Measurements from ENCODE around the gene SESTD1.

The SESTD1 gene, protein sequence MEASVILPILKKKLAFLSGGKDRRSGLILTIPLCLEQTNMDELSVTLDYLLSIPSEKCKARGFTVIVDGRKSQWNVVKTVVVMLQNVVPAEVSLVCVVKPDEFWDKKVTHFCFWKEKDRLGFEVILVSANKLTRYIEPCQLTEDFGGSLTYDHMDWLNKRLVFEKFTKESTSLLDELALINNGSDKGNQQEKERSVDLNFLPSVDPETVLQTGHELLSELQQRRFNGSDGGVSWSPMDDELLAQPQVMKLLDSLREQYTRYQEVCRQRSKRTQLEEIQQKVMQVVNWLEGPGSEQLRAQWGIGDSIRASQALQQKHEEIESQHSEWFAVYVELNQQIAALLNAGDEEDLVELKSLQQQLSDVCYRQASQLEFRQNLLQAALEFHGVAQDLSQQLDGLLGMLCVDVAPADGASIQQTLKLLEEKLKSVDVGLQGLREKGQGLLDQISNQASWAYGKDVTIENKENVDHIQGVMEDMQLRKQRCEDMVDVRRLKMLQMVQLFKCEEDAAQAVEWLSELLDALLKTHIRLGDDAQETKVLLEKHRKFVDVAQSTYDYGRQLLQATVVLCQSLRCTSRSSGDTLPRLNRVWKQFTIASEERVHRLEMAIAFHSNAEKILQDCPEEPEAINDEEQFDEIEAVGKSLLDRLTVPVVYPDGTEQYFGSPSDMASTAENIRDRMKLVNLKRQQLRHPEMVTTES

GRCh38 chr2:179264368-179265081 is at the start of gene SESTD1:
SESTD1 (minus strand) TSS chr2:179264832; CDS start chr2:179191841, 72,991 bp downstream.
- peak in 1 of 2 donors; percentile 15 for DNase-seq (ENCODE audit: low read depth in 2 of 2)

- DNase-seq (ENCODE audit: low read depth in 2 of 2) = no peak
Measured at GRCh38 chr2:179313057-179313456, 48.4 kb upstream of the SESTD1 start.

DNA sequence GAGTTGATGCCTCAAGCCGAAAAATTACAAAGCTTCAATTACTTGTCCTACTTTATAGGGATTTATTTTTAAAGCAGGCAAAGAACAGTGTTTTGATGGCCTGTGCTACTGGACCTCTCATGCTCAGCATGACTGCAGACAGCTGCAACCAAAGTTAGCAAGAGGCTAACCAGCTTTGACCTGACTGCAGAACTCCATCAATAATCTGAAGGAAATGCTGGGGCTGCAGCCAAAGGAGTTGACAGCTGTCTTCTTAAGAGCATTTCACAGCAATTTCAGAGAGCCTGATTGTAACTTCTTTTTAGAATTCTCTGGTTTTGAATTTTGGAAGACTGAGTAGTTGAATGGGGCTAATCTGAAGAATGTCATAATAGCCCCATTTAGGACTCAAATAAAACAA is 46.5 kb upstream of the SESTD1 start:
- no peak for DNase-seq (ENCODE audit: low read depth in 2 of 2)

DNA sequence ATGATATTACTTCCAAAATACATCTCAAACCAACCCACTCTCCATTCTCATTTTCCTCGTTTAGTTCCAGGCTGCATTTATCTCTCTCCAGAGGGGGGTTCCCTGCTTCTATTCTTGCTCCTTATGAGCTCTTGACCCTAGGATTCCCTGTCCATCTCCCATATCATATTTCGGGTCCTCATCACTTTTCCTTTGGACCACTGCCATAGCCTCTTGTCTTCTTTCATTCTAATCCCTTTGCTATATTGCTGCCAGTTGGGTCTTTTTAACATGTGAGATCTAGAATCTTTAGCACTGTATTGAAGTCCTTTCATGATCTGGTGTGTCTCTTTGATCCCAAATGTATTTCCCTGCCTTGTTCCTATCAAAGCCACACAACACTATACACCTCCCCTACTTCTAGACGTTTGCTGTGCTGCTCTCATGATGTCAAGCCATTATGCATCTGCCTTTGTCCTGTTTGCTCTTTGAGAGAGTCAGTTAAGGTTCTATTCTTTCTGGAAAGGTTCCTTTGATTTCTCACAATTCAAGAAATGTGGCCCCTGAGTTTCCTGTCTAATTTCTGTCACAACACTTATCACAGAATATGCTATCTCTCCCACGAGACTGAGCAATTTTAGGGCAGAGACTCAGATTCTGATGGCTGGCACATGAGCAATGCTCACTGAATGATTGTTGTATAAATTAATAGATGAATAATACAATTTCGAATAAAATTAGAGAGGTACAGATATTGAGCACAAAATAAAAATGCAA is 43.2 kb upstream of the SESTD1 start:
- DNase-seq (ENCODE audit: low read depth in 2 of 2) = no peak

DNA sequence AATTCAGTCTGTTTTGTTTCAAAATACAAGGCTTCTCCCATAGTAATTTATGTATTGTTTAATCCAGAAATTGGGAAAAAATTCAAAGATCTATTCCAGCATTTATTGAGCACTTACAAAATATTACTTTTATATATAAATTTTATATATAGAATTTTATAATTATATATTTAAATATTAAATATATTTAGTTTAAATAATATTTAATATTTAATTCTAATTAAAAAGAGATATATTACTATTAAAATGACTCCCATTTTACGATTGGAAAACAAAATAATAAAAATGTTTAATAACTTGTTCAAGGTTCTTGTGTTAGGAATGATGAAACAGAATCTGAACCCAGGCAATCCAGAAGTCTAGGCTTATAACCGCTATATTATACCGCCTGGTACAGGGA is 40.5 kb upstream of the SESTD1 start:
- DNase-seq (ENCODE audit: low read depth in 2 of 2) = no peak

- no peak for DNase-seq (ENCODE audit: low read depth in 2 of 2)
Measured at GRCh38 chr2:179304424-179304823, 39.8 kb upstream of the SESTD1 start.

DNA sequence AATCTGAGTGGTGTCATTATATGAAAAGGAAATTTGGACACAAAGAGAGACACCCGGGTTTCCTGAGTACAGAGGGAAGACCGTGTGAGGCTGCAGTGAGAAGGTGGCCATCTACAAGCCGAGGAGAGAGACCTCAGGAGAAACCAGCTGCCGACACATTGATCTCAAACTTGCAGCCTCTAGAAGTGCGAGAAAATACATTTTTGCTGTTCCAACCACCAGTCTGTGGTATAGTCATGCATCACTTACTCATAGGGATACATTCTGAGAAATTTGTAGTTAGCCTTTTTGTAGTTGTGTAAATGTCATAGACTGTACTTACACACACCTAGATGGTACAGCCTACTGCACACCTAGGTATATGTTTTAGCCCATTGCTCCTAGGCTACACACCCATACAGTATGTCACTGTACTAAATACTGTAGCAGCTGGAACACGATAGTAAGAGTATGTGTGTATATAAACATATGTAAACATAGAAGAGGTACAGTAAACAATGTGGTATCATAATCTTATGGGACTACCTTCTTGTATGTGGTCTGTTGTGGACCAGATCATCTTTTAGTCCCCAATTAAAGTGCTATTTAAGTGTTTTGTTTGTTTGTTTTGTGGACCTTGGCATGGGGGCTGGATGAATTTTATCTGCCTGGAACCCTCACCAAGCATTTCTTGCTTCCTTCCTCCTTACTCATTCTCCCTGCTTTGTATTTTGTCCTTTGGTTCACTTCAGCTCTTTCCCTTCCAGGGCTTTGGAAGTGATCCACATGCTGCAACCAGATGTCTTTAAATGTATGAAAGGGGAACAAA is 38.3 kb upstream of the SESTD1 start:
- no peak for DNase-seq (ENCODE audit: low read depth in 2 of 2)

DNA sequence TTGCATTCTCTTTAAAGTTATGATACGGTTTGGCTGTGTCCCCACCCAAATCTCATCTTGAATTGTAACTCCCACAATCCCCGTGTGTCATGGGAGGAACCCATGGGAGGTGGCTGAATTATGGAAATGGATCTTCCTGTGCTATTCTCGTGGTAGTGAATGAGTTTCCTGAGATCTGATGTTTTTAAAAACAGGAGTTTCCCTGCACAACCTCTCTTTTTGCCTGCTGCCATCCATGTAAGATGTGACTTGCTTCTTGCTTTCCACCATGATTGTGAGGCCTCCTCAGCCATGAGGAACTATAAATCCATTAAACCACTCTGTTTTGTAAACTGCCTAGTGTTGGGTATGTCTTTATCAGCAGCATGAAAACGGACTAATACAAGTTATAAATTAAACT is 37.5 kb upstream of the SESTD1 start:
- no peak for DNase-seq (ENCODE audit: low read depth in 2 of 2)

GRCh38 chr2:179298666-179299065 is 34.0 kb upstream of the SESTD1 start:
- DNase-seq (ENCODE audit: low read depth in 2 of 2) = no peak

GRCh38 chr2:179297927-179298326 is 33.3 kb upstream of the SESTD1 start:
- no peak for DNase-seq (ENCODE audit: low read depth in 2 of 2)

DNA sequence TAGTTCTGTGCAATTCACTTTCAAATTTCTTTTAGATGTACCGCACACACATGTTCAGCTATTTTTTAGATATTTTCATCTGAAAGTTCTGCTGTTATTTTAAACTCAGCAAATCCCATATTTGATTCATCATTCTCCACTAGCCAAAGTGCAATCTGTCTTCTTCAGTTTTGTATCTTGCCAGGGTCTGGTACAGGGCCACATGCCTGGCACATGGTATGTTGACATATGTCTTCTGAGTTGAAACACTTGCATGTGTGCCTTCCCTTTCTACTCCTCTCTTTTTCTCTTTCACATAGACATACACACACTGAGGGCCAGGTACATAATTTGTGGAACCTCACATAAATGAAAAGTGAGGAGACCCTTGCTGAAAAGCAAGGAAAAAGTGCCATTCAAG is 25.7 kb upstream of the SESTD1 start:
- DNase-seq (ENCODE audit: low read depth in 2 of 2) = no peak

GRCh38 chr2:179285060-179285459 is 20.4 kb upstream of the SESTD1 start:
- DNase-seq (ENCODE audit: low read depth in 2 of 2) = no peak

GRCh38 chr2:179277429-179278196 is 13.0 kb upstream of the SESTD1 start:
- DNase-seq (ENCODE audit: low read depth in 2 of 2) = no peak

GRCh38 chr2:179275253-179276012 is 10.8 kb upstream of the SESTD1 start:
- DNase-seq (ENCODE audit: low read depth in 2 of 2) = no peak

DNA sequence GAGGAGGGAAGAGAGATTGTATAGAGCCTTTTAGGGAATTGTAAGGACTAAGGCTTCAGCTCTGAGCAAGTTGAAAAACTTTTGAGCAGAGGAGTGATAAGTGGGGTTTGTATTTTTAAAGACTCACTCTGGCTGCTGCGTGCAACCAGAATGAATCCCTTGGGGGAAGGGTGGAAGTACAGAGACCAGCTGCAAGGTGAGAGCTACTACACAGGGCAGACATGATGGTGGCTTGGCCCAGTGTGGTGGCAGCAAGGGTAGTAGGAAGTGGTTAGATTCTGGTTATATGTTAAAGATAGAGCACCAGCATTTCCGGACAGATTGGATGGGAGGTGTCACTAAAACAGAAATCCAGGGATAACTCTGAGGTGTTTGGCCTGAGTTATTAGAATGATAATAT is 10.1 kb upstream of the SESTD1 start:
- no peak for DNase-seq (ENCODE audit: low read depth in 2 of 2)

- DNase-seq (ENCODE audit: low read depth in 2 of 2) = no peak
Measured at GRCh38 chr2:179273461-179273962, 8.9 kb upstream of the SESTD1 start.

- no peak for DNase-seq (ENCODE audit: low read depth in 2 of 2)
Measured at GRCh38 chr2:179272406-179273192, 8.0 kb upstream of the SESTD1 start.

DNA sequence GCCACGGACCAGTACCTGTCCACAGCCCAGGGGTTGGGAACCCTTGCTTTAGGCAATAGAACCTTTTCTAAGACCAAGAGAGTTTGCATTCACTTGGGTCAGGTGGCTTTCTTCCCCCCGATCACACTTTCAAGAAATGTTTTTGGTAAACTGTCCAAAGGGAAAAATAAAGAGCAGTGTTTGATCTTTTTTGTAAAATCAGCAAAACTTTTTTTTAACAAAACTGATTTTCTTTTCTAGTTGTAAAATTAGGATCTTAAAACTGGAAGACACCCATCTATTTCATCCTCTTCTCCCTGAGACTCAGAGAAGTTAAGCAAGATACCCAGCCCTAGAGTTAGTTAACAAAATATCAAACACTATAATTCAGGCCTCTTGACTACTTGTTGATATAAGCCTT is 6.1 kb upstream of the SESTD1 start:
- no peak for DNase-seq (ENCODE audit: low read depth in 2 of 2)
